Measurements from ENCODE around the gene RHBDF1.

The RHBDF1 gene

DNA sequence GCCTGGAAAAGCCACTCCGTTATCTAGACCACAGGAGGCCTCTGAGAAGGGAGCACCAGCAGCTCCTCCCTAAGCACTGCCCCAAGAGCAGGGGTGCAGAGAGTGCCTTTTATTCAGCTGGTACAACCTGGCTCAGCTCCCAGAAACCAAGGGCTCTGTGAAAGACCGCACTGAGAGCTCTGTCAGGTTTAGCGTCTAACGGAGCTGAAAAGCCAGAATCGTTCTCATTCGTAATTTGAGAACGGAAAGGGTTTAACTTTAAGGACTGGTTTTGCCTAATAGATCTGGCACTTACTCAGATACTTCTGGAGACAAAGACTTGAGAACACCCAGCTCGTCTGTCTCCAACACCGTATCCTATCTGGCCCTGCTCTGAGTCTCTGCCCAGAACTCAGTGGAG, 19.1 kb upstream of the RHBDF1 start:
- TF ChIP-seq, protein P1, sequence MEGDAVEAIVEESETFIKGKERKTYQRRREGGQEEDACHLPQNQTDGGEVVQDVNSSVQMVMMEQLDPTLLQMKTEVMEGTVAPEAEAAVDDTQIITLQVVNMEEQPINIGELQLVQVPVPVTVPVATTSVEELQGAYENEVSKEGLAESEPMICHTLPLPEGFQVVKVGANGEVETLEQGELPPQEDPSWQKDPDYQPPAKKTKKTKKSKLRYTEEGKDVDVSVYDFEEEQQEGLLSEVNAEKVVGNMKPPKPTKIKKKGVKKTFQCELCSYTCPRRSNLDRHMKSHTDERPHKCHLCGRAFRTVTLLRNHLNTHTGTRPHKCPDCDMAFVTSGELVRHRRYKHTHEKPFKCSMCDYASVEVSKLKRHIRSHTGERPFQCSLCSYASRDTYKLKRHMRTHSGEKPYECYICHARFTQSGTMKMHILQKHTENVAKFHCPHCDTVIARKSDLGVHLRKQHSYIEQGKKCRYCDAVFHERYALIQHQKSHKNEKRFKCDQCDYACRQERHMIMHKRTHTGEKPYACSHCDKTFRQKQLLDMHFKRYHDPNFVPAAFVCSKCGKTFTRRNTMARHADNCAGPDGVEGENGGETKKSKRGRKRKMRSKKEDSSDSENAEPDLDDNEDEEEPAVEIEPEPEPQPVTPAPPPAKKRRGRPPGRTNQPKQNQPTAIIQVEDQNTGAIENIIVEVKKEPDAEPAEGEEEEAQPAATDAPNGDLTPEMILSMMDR (conservative IDR thresholded peaks at IDR 0.05) = no peak
- TF ChIP-seq ZFX (IDR thresholded peaks at IDR 0.05) = no peak
- H3K27ac ChIP-seq = peak overlapping the region; percentile 18; the same call in 1 of the 2 replicates

DNA sequence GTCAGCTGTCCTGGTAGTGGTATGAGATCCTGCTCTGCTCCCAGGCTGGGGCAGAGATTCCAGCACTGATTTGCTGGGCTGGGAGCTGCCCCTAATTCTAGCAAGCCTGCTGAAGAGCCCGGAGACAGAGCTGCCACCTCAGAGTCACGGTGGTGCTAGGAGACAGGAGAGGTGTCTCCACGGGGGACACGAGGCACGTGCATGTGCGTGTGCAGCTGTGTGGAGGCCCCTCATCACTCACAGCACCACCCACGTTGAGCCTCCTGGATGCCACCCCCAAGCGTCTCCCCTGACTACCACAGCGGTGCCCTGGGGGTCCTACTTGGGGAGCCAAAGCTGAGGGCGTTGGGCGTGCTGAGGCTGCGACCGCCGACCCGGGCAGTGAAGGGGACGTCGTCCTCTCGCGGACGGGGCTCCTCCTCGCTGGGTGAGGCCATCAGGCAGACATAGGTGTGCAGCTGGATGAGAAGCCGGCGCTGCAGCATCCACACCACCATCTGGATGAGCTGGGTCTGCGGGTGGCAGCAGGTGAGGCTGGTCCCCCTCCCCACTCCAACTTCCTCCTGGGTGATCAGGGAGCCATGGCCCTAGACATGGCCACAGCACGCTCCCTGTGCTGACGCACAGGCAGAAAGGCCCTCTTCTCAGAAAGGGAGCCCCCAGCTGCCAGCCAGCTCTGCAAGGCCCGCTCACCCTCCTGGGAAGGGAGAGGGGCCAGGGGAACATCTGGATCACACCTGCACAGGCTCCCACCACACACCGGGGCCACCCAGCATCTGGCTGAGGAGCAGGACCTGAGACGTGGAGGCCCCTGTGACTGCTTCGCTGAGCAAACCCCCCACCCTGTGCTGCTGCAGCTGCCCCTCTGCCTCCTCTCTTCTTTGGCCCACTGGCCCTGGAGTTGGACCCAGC, 17.2 kb upstream of the RHBDF1 start:
- TF ChIP-seq, protein P1 (conservative IDR thresholded peaks at IDR 0.05) = no peak
- no peak for TF ChIP-seq ZFX (IDR thresholded peaks at IDR 0.05)
- H3K27ac ChIP-seq = no peak overlapping the region

- TF ChIP-seq, protein P1 (conservative IDR thresholded peaks at IDR 0.05) = no peak
- TF ChIP-seq ZFX (IDR thresholded peaks at IDR 0.05) = no peak
- no peak overlapping the region for H3K27ac ChIP-seq
Observed at GRCh38 chr16:88613-89012, 16.2 kb upstream of the RHBDF1 start.

GRCh38 chr16:86483-86952, 14.1 kb upstream of the RHBDF1 start:
- H3K27ac ChIP-seq = no peak overlapping the region
- no peak for TF ChIP-seq ZFX (IDR thresholded peaks at IDR 0.05)
- TF ChIP-seq, protein P1 (conservative IDR thresholded peaks at IDR 0.05) = no peak

- H3K27ac ChIP-seq = no peak overlapping the region
- no peak for TF ChIP-seq ZFX (IDR thresholded peaks at IDR 0.05)
- TF ChIP-seq, protein P1 (conservative IDR thresholded peaks at IDR 0.05) = no peak
Observed at GRCh38 chr16:85865-86264, 13.4 kb upstream of the RHBDF1 start.

DNA sequence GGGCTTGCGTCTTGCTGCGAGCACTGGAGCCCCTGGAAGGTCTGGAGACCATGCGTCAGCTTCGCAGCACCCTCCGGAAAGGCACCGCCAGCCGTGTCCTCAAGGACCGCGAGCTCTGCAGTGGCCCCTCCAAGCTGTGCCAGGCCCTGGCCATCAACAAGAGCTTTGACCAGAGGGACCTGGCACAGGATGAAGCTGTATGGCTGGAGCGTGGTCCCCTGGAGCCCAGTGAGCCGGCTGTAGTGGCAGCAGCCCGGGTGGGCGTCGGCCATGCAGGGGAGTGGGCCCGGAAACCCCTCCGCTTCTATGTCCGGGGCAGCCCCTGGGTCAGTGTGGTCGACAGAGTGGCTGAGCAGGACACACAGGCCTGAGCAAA, 13.0 kb upstream of the RHBDF1 start:
- no peak overlapping the region for H3K27ac ChIP-seq
- no peak for TF ChIP-seq ZFX (IDR thresholded peaks at IDR 0.05)
- TF ChIP-seq, protein P1 (conservative IDR thresholded peaks at IDR 0.05) = no peak

DNA sequence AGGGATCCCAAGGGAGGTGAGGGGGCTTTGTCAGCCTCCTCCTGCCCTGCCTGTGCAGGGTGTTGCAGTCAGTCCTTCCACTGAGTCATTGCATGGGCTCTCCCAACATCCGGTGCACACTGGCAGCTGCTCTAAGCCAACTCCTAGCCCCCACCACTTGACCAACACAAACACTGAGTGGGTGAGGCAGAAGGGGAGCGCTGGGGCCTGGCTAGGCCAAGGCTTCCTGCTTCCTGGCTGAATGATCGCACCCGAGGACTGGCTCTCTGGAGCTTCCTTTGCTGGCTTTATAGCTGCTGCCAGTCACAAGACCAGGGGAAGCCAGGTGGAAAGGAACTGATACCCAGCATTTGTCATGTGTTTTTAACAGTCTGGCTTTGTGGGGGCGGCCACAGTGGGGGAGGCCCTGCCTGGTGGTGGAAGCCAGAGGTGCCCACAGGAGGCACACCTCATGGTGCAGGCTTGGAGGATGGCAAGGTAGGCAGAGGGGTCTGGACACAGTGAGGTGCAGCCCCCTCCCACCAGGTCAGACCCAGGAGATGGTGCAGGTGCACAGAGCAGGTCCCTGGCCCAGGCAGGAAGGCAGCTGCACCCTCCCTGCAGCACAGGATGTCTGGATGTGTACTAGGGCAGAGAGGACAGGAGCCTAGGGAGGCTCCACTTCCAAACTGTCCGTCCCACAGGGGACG, 12.4 kb upstream of the RHBDF1 start:
- H3K27ac ChIP-seq = no peak overlapping the region

More for the DNA sequence above, 12.4 kb upstream of the RHBDF1 start:
- TF ChIP-seq ZFX (IDR thresholded peaks at IDR 0.05) = no peak
- TF ChIP-seq, protein P1 (conservative IDR thresholded peaks at IDR 0.05) = no peak
